D721Med (cell line): Measurements from ENCODE around the gene SCAMP2.
"Not testable (repeated sequence)": the region's sequence is repeated elsewhere in the genome, so short reads cannot be mapped to it uniquely, and the experiment has no call there.

ENCODE experiments used
- DNase-seq: peaks from one replicate; pipeline ENCODE4 v3.0.0; 2011; ENCODE audit warnings: low spot score; ENCODE audit not compliant: insufficient read length
- FAIRE-seq: peaks from 2 replicates; lab custom pipeline; 2011; peaks lifted over from hg19 to GRCh38; lab: Jason Lieb, UNC
- CTCF ChIP-seq: IDR thresholded peaks from 2 replicates; pipeline ENCODE4 v1.5.1; 2012; ENCODE audit warnings: mild to moderate bottlenecking, control low read depth; ENCODE audit not compliant: insufficient read depth; ENCODE audit errors: missing control alignments

SCAMP2 gene

DNA sequence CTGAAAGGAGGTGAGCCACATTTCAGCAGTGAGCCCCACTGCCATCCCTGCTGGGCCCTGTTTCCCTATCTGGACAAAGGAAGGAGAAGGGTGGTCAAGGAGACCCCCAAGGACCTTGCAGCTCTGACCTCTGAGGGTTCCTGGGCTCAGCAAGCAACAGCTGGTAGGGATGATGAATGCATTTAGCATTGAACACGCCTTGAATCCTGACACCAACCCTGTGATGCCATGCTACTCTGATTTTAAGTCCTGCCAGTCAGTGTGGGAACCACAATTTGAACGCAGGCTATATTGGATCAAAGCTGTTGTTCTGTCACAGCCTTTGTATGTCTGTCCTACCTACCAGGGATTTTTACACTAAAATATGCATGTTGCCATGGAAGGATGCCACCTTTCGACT lies 23.2 kb upstream of the SCAMP2 start:
- TF ChIP-seq CTCF, result no peak
- FAIRE-seq (no peak), DNase-seq (no peak)

DNA sequence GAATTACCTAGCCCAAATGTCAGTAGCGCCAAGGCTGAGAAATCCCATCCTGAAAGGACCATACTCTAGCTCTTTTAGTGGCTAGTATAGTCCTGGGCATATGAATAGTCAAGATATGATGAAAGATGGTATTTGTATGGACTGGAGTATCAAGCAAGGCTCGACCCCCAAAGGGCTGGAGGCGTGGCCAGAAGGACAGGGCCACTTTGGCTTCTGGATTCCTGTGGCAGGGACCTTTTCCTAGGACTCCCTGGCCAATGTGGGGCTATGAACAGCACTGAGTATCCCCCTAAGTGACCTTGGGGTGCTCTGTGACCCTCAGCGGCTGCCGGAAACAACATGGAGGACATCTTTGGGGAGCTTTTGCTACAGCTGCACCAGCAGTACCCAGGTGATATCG lies 22.7 kb upstream of the SCAMP2 start:
- FAIRE-seq (no peak), DNase-seq (no peak)
- no peak for TF ChIP-seq CTCF

GRCh38 chr15:74894383-74894782 lies 21.2 kb upstream of the SCAMP2 start:
- FAIRE-seq, result not testable (repeated sequence)

DNA sequence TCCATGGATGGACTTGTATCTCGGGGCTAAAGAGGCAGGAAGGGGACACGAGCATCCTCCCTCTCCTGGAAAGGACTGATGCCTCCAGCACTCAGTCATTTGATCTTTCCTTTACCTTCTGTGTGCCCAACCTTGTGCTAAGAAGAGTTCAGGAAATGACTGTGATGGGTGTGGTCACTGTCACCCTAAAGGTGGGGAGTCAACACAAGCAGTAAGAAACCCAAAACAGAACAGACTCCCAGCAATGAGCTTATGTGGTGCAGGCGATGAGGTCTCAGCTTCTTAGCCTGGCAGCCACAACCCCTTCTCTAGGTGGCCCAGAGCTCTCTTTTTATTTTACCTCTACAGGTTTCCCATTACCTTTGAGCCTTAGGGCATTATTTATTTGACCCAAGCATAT lies 20.5 kb upstream of the SCAMP2 start:
- FAIRE-seq (no peak), DNase-seq (no peak)
- no peak for TF ChIP-seq CTCF

More at GRCh38 chr15:74894383-74894782, 21.2 kb upstream of the SCAMP2 start:
- not testable (repeated sequence) for DNase-seq

- no peak for TF ChIP-seq CTCF
- FAIRE-seq (no peak), DNase-seq (no peak)
Observed at GRCh38 chr15:74892931-74893330, 19.8 kb upstream of the SCAMP2 start.

DNA sequence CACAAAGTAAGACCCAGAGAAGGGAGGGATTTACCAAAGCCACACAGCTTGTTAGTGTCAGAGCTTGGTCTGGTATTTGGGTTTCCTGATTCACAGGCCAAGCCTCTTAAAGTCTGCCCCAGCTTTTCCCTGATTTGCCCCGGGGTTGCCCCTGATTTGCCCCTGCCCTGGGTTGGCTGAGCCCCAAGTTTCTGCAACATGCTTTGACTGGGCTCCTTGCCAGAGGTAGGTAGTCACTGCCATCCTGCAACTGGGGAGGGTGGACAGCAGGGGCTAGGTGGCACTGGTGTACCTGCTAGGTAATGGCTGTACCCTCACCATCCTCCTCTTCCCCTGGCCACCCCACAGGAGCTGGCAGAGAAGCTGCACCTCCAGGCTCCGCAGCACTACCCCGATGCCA lies 19.1 kb upstream of the SCAMP2 start:
- no peak for FAIRE-seq
- no peak for TF ChIP-seq CTCF
- DNase-seq, result no peak

DNA sequence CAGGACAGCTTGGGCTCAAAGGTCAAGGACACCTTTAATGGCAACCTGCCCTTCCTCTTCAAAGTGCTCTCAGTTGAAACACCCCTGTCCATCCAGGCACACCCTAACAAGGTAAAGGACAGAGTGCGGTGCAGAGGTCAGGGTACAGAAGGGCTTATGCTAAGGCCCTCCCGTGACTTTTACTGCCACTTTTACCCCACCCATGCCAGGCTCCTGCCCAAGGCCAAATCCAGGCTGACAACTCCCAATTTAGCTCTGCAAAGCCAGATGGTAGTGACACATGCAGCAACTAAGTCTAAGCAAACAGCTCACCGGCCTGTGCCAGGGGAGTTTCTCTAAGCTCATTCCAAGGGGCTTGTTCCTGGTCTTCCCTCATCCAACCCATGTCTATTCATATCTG lies 18.3 kb upstream of the SCAMP2 start:
- DNase-seq (no peak), FAIRE-seq (no peak)
- TF ChIP-seq CTCF, result no peak

DNA sequence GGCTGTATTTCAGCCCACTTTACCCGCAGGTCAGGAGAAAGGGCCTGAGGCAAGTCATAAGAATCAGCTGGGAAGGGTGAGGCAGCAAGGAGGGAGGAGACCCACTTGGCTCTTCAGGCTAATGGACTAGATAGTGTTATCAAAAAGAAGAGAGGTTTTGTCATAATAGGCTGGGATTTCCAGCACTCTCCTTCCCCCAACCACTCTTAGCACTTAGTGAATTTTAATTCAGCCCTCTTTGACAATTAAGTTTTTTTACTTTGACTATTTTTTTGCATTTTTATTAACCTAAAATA lies 17.4 kb upstream of the SCAMP2 start:
- DNase-seq (no peak), FAIRE-seq (no peak)
- TF ChIP-seq CTCF, result no peak
